ENCODE data around the gene DOCK7. TPM values are rescaled to one million over a fixed set of nuclear protein-coding genes. Genes with fewer than 3 reads are reported as not detected.

The DOCK7 gene
- total RNA-seq, 1 experiment from 2014 or later, result 46.9 TPM

DNA sequence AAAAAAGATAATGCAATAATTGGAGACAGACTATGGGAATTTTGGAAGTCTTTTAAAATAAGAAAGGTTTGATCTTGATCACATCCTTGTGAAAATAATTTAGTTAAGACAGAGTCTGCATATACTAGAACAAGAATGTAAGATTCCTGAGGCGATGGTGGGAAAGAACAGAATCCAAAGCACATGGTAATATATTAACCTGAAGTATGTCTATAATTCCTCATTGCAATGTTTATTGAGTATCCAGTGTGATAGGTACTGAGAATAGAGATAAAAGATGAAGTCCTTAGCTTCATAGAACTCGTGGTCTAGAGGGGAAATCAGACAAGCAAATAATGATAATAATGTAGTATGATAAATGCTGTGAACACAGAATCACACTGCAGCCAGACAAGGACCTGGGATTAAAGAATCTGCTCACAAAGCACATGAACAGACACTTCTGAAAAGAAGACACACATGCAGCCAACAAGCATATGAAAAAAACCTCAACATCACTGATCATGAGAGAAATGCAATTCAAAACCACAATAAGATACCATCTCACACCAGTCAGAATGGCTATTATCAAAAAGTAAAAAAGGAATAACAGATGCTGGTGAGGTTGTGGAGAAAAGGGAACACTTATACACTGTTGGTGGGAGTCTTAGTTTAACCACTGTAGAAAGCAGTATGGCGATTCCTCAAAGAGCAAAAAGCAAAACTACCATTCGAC lies 97.8 kb downstream of the DOCK7 start:
- intact Hi-C loops (cut with micrococcal nuclease), result no loop called here

DNA sequence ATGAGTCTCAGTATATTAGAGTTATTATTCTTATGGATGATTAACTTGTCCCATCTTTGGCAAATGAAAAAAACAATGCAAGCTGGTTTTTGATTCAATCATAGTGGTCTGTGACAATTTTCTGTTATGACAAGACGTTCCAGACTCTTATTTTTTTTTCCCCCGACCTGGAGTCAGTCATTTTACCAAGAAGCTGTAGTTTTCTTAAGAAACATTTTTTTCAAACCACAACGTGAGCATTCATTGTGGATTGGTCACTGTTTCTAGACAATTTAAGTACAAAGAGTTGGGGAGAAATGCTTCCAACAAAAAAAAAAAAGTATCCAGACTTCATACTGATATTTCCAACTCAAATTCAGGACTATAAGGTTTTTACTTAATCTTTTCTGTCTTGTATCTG lies 98.9 kb downstream of the DOCK7 start:
- peaks cover 8% of the 10 kb centered on the region for H3K36me3 Mint-ChIP-seq (ENCODE audit: insufficient read depth, unreplicated experiment)

More for the DNA sequence above, 97.8 kb downstream of the DOCK7 start:
- Mint-ChIP-seq H3K4me3 (ENCODE audit: unreplicated experiment) (no peak overlapping the region), H3K36me3 (ENCODE audit: insufficient read depth, unreplicated experiment) (peaks cover 5% of the 10 kb centered on the region), H3K27me3 (ENCODE audit: insufficient read depth, unreplicated experiment) (no peaks in the 10 kb centered on the region), H3K4me1 (ENCODE audit: insufficient read depth, unreplicated experiment) (no peaks in the 10 kb centered on the region), H3K9me3 (ENCODE audit: unreplicated experiment) (no peaks in the 10 kb centered on the region), H3K27ac (ENCODE audit: low read depth, unreplicated experiment) (no peak overlapping the region)
- CTCF ChIA-PET, result interaction anchor here (0.5 to 1.4 kb wide), 2 partner anchors 415 to 1661 kb away, joined by 3 read pairs; no protein-coding TSS in a partner anchor
- no TSS peak for BruUV-seq (replicated peaks)
- no peak for DNase-seq (ENCODE audit: unreplicated experiment)
- TF ChIP-seq, protein P1, sequence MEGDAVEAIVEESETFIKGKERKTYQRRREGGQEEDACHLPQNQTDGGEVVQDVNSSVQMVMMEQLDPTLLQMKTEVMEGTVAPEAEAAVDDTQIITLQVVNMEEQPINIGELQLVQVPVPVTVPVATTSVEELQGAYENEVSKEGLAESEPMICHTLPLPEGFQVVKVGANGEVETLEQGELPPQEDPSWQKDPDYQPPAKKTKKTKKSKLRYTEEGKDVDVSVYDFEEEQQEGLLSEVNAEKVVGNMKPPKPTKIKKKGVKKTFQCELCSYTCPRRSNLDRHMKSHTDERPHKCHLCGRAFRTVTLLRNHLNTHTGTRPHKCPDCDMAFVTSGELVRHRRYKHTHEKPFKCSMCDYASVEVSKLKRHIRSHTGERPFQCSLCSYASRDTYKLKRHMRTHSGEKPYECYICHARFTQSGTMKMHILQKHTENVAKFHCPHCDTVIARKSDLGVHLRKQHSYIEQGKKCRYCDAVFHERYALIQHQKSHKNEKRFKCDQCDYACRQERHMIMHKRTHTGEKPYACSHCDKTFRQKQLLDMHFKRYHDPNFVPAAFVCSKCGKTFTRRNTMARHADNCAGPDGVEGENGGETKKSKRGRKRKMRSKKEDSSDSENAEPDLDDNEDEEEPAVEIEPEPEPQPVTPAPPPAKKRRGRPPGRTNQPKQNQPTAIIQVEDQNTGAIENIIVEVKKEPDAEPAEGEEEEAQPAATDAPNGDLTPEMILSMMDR (IDR thresholded peaks at IDR 0.05; ENCODE audit: unreplicated experiment), result no peak
- POLR2A ChIA-PET, result no interaction called here

DNA sequence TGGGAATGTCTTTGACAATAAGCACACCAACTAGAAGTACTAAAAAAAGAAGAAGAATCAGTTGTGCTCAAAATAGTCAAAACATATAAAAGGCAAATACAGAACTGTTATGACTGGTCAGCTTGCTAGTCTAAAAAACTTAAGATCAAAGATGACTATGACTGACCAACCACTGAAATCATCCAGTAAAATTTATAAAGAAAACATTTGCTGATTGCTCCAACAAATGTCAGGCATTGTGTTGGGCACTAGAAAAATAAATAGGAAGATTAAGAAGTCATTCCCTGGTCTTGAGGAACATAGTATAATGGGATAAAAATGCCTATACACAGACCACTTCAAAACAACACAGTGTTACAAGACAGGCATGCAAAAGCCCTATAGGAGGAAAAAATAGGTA lies 100.2 kb downstream of the DOCK7 start:
- BruUV-seq (replicated peaks), result no TSS peak
- ChIA-PET CTCF (no interaction called here), POLR2A (no interaction called here)
- no peaks in the 10 kb centered on the region for H3K9me3 Mint-ChIP-seq (ENCODE audit: unreplicated experiment)
- no peaks in the 10 kb centered on the region for H3K4me1 Mint-ChIP-seq (ENCODE audit: insufficient read depth, unreplicated experiment)
- H3K4me3 Mint-ChIP-seq (ENCODE audit: unreplicated experiment), result no peak overlapping the region
- no peak for DNase-seq (ENCODE audit: unreplicated experiment)
- TF ChIP-seq, protein P1 (IDR thresholded peaks at IDR 0.05; ENCODE audit: unreplicated experiment), result no peak
- intact Hi-C loops (cut with micrococcal nuclease), result no loop called here
- no peaks in the 10 kb centered on the region for H3K27me3 Mint-ChIP-seq (ENCODE audit: insufficient read depth, unreplicated experiment)
- H3K36me3 Mint-ChIP-seq (ENCODE audit: insufficient read depth, unreplicated experiment), result peaks cover 8% of the 10 kb centered on the region
- H3K27ac Mint-ChIP-seq (ENCODE audit: low read depth, unreplicated experiment), result no peak overlapping the region

More for the DNA sequence above, 98.9 kb downstream of the DOCK7 start:
- no TSS peak for BruUV-seq (replicated peaks)
- no peak overlapping the region for H3K4me3 Mint-ChIP-seq (ENCODE audit: unreplicated experiment)
- no peaks in the 10 kb centered on the region for H3K4me1 Mint-ChIP-seq (ENCODE audit: insufficient read depth, unreplicated experiment)
- no peaks in the 10 kb centered on the region for H3K9me3 Mint-ChIP-seq (ENCODE audit: unreplicated experiment)
- no peak overlapping the region for H3K27ac Mint-ChIP-seq (ENCODE audit: low read depth, unreplicated experiment)
- TF ChIP-seq, protein P1 (IDR thresholded peaks at IDR 0.05; ENCODE audit: unreplicated experiment), result no peak
- ChIA-PET POLR2A (no interaction called here), CTCF (interaction anchor here (1.4 kb wide), 1 partner anchor 414 kb away, joined by 3 read pairs; no protein-coding TSS in a partner anchor)
- H3K27me3 Mint-ChIP-seq (ENCODE audit: insufficient read depth, unreplicated experiment), result no peaks in the 10 kb centered on the region
- intact Hi-C loops (cut with micrococcal nuclease), result no loop called here
- DNase-seq (ENCODE audit: unreplicated experiment), result no peak

DNA sequence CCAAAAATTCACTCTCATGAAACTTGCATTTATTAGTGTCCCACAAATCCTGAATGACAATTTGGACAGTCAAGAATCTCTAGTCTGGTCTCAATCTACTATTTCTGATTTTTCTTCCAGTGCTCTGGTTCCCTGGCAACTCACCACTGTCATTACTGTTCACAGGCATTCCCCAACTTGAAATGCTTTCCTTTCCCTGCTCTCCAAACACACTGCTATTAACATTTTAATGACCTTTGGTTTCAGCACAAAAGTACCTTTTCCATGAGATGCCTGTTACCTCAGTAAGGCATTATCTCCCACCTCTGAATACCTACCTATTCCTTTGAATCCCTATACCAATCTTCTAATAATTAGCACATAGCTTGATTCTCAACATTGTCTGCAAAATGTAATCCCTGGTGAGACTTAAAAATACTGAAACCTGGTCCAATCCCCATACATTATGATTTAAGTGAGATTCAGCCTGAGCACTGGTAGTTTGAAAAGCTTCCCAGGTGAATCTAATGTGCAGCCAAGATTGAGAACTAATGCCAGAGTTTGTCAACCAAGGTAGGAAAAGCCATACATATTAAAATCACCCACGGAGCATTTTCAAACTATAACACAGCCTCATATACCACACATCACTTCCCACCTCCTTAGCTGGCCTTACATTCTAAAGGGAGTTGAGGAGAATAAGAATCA lies 102.6 kb downstream of the DOCK7 start:
- Mint-ChIP-seq H3K27me3 (ENCODE audit: insufficient read depth, unreplicated experiment) (no peaks in the 10 kb centered on the region), H3K27ac (ENCODE audit: low read depth, unreplicated experiment) (no peak overlapping the region), H3K36me3 (ENCODE audit: insufficient read depth, unreplicated experiment) (peaks cover 27% of the 10 kb centered on the region), H3K4me1 (ENCODE audit: insufficient read depth, unreplicated experiment) (no peaks in the 10 kb centered on the region), H3K9me3 (ENCODE audit: unreplicated experiment) (peaks cover 7% of the 10 kb centered on the region), H3K4me3 (ENCODE audit: unreplicated experiment) (no peak overlapping the region)
- ChIA-PET POLR2A (no interaction called here), CTCF (no interaction called here)
- TF ChIP-seq, protein P1 (IDR thresholded peaks at IDR 0.05; ENCODE audit: unreplicated experiment), result no peak
- intact Hi-C loops (cut with micrococcal nuclease), result no loop called here
- no peak for DNase-seq (ENCODE audit: unreplicated experiment)
- BruUV-seq (replicated peaks), result no TSS peak
